22Rv1 (cell line): ENCODE results near the gene SMTN.

Experiments used
- CTCF ChIP-seq: fragments of 450-650 bp; IDR thresholded peaks from 2 replicates; pipeline ENCODE4 v1.5.1; 2017; ENCODE audit warnings: mild to moderate bottlenecking
- ZFX ChIP-seq: fragments of 450-650 bp; IDR thresholded peaks from 2 replicates; pipeline ENCODE4 v1.6.1; 2017; ENCODE audit warnings: antibody characterized with exemption, borderline replicate concordance

DNA sequence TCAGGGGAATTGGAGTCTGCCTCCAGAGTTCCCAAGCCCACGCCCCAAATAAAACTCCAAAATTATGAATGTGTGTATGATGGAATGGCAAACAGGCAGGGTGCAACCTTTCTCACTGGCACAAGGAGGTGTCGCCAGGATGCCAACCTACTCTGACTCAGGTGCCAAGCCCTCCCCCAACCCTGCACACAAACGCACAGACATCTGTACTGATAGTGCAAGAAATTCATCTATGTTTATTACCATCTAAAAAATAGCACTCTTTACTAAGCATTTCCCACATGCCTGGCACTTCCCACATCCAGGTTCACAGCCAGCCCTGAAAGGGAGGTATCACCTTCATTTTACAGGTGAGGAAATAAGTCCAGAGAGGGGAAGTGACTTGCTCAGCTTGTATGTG lies 57.9 kb downstream of the SMTN start:
- no peak for TF ChIP-seq CTCF
- TF ChIP-seq ZFX = no peak
